Measurements from ENCODE around the gene C1QTNF1. TPM values are rescaled to one million over a fixed set of nuclear protein-coding genes. Genes with fewer than 3 reads are reported as not detected.
A peak's percentile ranks its signal among the peaks of the same experiment; 100 is the strongest.

Gene C1QTNF1
- total RNA-seq, 1 experiment from 2014 or later: 6.3 TPM

DNA sequence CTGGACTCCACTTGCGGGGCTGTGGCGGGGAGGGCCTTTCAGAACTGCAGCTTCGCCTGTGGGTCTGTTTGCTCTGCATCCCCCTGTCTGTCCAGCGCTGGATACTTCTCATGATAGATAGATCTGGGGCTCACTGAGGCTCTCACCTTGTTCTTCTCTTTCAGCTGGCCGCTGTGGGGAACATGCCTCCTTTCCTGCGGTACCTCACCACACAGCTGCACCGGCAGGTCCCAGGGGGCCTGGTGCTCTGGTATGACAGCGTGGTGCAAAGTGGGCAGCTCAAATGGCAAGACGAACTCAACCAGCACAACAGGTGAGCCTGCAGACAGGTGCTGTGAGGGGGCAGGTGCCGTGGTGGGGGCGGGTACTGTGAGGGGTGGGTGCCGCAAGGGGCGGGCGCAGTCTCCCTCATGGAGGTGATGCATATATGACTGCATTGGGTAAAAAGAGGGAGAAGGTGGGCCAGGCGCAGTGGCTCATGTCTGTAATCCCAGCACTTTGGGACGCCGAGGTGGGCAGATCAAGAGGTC lies 56.9 kb downstream of the C1QTNF1 start:
- TF ChIP-seq, protein P1, sequence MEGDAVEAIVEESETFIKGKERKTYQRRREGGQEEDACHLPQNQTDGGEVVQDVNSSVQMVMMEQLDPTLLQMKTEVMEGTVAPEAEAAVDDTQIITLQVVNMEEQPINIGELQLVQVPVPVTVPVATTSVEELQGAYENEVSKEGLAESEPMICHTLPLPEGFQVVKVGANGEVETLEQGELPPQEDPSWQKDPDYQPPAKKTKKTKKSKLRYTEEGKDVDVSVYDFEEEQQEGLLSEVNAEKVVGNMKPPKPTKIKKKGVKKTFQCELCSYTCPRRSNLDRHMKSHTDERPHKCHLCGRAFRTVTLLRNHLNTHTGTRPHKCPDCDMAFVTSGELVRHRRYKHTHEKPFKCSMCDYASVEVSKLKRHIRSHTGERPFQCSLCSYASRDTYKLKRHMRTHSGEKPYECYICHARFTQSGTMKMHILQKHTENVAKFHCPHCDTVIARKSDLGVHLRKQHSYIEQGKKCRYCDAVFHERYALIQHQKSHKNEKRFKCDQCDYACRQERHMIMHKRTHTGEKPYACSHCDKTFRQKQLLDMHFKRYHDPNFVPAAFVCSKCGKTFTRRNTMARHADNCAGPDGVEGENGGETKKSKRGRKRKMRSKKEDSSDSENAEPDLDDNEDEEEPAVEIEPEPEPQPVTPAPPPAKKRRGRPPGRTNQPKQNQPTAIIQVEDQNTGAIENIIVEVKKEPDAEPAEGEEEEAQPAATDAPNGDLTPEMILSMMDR (conservative IDR thresholded peaks at IDR 0.05; ENCODE audit: low read depth, low read length): no peak
- H3K4me1 ChIP-seq (ENCODE audit: insufficient read depth, low read length, poor library complexity, severe bottlenecking): no peaks in the 10 kb centered on the region
- POLR2A ChIA-PET (ENCODE audit: low non-redundant PET): no interaction called here
- CTCF ChIA-PET: no interaction called here
- peaks cover 3% of the 10 kb centered on the region for H3K36me3 ChIP-seq (ENCODE audit: insufficient read depth, low read length, poor library complexity, severe bottlenecking)
- DNase-seq (ENCODE audit: low spot score): no peak
- H3K27me3 ChIP-seq (replicated peaks; ENCODE audit: insufficient read depth, low read depth, low read length, poor library complexity): no peaks in the 10 kb centered on the region
- intact Hi-C loops (cut with micrococcal nuclease; ENCODE audit: unreplicated experiment): loop anchor here (5.0 kb wide), 1 partner anchor 34 kb away; no protein-coding TSS in a partner anchor
- BruUV-seq (replicated peaks): no TSS peak
- H3K9me3 ChIP-seq (ENCODE audit: low read depth, low read length, poor library complexity, severe bottlenecking): no peaks in the 10 kb centered on the region
- no peak overlapping the region for H3K4me3 ChIP-seq (ENCODE audit: low read depth, low read length, poor library complexity, severe bottlenecking)
- H3K27ac ChIP-seq (ENCODE audit: low read depth, low read length, poor library complexity, severe bottlenecking): no peak overlapping the region

DNA sequence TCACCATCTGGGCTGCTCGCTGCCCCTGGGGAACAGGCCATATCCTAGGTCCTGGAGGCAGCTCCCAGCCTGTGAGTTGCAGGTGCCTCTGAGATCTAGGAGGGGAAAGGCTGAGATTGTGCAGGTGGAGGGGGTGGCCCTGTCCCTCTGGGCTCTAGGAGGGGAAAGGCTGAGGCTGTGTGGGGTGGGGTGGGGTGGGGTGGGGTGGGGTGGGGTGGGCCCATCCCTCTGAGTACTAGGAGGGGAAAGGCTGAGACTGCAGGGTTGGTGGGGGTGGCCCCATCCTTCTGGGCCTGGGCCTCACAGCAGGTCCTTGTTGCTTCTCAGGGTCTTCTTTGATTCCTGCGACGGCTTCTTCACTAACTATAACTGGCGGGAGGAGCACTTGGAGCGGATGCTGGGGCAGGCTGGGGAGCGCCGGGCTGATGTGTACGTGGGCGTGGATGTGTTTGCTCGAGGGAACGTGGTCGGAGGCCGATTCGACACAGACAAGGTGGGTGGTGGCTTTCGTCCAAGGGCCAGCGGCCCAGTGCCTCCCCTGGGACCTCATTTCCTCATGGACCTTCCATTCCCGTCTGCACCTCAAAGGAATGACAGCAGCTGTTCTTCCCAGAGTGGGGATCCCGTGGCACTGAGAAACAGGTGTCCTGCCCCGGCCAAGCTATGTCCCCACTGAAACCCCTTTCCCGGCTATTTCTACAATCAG lies 57.8 kb downstream of the C1QTNF1 start:
- Histone ChIP-seq H3K9me3 (ENCODE audit: low read depth, low read length, poor library complexity, severe bottlenecking) (no peaks in the 10 kb centered on the region), H3K4me1 (ENCODE audit: insufficient read depth, low read length, poor library complexity, severe bottlenecking) (no peaks in the 10 kb centered on the region), H3K4me3 (ENCODE audit: low read depth, low read length, poor library complexity, severe bottlenecking) (no peak overlapping the region), H3K27me3 (replicated peaks; ENCODE audit: insufficient read depth, low read depth, low read length, poor library complexity) (no peaks in the 10 kb centered on the region), H3K27ac (ENCODE audit: low read depth, low read length, poor library complexity, severe bottlenecking) (no peak overlapping the region), H3K36me3 (ENCODE audit: insufficient read depth, low read length, poor library complexity, severe bottlenecking) (peaks cover 3% of the 10 kb centered on the region)
- CTCF ChIA-PET: no interaction called here
- no TSS peak for BruUV-seq (replicated peaks)
- intact Hi-C loops (cut with micrococcal nuclease; ENCODE audit: unreplicated experiment): loop anchor here (5.0 kb wide), 1 partner anchor 34 kb away; no protein-coding TSS in a partner anchor
- POLR2A ChIA-PET (ENCODE audit: low non-redundant PET): no interaction called here
- DNase-seq (ENCODE audit: low spot score): no peak
- TF ChIP-seq EZH2 (IDR thresholded peaks at IDR 0.05; ENCODE audit: borderline replicate concordance, low read depth, low read length, poor library complexity, severe bottlenecking): no peak
- TF ChIP-seq, protein P1 (conservative IDR thresholded peaks at IDR 0.05; ENCODE audit: low read depth, low read length): no peak

DNA sequence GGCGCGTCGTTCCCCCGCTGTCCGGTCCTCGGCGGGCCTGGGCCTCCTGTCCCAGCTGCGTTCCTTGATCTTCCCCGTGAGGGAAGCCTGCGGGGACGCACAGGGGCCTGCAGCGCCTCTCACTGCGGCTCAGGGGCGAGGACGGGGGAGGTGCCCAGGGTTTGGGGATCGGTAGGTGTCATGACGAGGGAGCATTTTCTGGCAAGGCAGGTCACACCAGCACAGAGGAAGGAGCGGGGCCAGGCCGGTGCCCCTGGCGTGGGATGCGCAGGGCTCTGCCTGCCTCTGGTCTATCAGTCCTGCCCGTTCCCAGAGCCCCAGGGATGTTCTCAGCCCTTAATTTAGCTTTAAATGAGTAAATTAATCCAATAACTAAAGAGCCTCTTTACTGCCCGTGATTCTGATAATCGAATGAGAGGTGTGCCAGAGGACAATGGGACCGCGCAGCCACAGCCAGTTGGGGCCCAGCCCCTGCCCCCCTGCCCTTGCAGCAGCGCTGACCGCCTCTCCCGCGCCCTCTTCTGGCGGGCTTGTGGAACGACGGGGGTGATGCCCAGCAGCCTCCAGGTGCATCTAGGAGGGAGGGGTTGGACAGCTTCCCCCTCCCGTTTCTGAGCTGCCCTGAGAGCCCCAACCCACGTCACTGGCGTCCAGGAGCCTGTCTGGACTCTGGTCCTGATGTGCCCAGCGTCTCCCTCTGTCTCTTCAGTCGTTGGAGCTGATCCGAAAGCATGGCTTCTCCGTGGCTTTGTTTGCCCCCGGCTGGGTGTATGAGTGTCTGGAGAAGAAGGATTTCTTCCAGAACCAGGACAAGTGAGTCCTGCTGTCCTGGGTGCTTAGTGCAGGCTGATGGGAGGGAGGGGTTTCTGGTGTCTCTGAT lies 58.6 kb downstream of the C1QTNF1 start:
- TF ChIP-seq, protein P1 (conservative IDR thresholded peaks at IDR 0.05; ENCODE audit: low read depth, low read length): peak; percentile 93
- no peak for TF ChIP-seq EZH2 (IDR thresholded peaks at IDR 0.05; ENCODE audit: borderline replicate concordance, low read depth, low read length, poor library complexity, severe bottlenecking)
- Histone ChIP-seq H3K27ac (ENCODE audit: low read depth, low read length, poor library complexity, severe bottlenecking) (no peak overlapping the region), H3K4me1 (ENCODE audit: insufficient read depth, low read length, poor library complexity, severe bottlenecking) (no peaks in the 10 kb centered on the region), H3K36me3 (ENCODE audit: insufficient read depth, low read length, poor library complexity, severe bottlenecking) (peaks cover 2% of the 10 kb centered on the region), H3K9me3 (ENCODE audit: low read depth, low read length, poor library complexity, severe bottlenecking) (no peaks in the 10 kb centered on the region), H3K4me3 (ENCODE audit: low read depth, low read length, poor library complexity, severe bottlenecking) (no peak overlapping the region), H3K27me3 (replicated peaks; ENCODE audit: insufficient read depth, low read depth, low read length, poor library complexity) (no peaks in the 10 kb centered on the region)
- no TSS peak for BruUV-seq (replicated peaks)
- intact Hi-C loops (cut with micrococcal nuclease; ENCODE audit: unreplicated experiment): loop anchor here (5.0 kb wide), 1 partner anchor 35 kb away; no protein-coding TSS in a partner anchor
- CTCF ChIA-PET: no interaction called here
- peak; percentile 44 for DNase-seq (ENCODE audit: low spot score)
- POLR2A ChIA-PET (ENCODE audit: low non-redundant PET): no interaction called here
